HS-5 (cell line): Measurements from ENCODE around the gene C21orf91.
"Not testable (repeated sequence)": the region's sequence is repeated elsewhere in the genome, so short reads cannot be mapped to it uniquely, and the experiment has no call there.

ENCODE experiments used
- DNase-seq: peaks from one replicate; pipeline ENCODE4 v3.0.0-alpha.2; 2012; ENCODE audit warnings: low read depth

C21orf91 gene

DNA sequence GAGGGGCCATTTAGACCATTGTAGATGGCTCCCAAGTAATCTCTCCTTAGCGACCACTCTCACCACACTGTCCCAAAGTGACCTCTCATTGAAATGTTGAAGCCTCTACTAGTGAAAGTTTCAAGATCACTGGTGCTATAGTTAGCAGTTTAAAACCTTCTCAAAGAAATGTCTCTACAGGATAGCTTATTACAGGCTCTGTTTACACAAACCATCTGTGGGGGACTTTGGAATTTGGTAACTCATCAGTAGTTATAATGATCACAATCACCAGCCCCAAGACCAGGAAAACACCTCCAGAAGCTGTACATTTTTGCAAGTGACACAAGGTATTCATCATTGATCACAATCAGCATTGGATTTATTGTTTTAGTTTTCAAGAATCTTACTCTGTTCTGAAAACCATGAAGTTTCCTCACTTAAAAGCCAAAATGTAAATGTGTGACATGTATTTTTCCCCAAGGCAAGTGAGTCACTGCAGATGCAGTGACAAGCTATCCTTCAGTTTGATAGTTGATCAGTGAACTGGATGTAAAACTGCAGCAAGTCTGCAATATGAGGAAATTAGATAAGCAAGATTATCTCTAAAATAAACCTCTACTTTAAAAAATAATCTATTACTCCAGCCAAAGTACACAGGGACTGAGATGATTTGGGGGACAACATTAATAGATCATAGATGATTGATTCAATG is 41.9 kb downstream of the C21orf91 start:
- no peak for DNase-seq

- no peak for DNase-seq
Measured at GRCh38 chr21:17775431-17776126, 43.6 kb downstream of the C21orf91 start.

DNA sequence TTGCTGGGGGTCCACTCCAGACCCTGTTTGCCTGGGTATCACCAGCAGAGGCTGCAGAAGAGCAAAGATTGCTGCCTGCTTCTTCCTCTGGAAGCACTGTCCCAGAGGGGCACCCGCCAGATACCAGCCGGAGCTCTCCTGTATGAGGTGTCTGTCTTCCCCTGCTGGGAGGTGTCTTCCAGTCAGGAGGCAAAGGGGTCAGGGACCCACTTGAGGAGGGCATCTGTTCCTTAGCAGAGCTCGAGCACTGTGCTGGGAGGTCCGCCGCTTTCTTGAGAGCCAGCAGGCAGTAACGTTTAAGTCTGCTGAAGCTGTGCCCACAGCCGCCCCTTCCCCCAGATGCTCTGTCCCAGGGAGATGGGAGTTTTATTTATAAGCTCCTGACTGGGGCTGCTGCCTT is 44.1 kb downstream of the C21orf91 start:
- DNase-seq, result not testable (repeated sequence)

DNA sequence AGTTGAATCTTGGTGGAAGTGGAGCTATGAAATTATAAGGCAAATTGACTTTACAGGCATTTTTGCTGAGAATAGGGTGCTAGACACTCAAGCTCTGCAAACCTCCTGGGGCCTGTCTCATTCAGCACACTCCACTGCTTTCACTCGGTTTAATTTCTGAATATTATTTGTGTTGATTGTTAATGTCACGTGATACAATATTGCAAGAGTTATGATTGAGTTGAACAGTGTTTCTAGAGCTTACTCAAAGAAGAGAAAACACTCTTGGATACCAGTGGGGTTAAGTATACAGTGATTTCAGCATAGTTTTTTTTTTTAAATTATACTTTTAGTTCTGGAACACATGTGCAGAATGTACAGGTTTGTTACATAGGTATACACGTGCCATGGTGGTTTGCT is 49.7 kb downstream of the C21orf91 start:
- no peak for DNase-seq

- peak; percentile 34 for DNase-seq
Measured at GRCh38 chr21:17768840-17769446, 50.2 kb downstream of the C21orf91 start.

GRCh38 chr21:17765207-17765606 is 53.9 kb downstream of the C21orf91 start:
- no peak for DNase-seq

- no peak for DNase-seq
Measured at GRCh38 chr21:17763288-17764037, 55.7 kb downstream of the C21orf91 start.

GRCh38 chr21:17759511-17760178 is 59.5 kb downstream of the C21orf91 start:
- DNase-seq, result no peak

GRCh38 chr21:17758683-17759082 is 60.5 kb downstream of the C21orf91 start:
- DNase-seq, result no peak

DNA sequence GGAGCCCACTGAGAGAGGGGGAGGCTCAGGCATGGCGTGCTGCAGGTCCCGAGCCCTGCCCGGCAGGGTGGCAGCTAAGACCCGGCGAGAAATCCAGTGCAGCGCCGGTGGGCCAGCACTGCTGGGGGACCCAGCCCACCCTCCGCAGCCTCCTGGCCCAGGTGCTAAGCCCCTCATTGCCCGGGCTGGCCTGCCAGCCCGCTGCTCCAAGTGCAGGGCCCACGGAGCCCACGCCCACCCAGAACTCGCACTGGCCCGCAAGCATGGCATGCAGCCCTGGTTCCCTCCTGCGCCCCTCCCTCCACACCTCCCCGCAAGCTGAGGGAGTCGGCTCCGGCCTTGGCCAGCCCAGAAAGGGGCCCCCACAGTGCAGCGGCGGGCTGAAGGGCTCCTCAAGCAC is 61.5 kb downstream of the C21orf91 start:
- DNase-seq, result no peak

- DNase-seq, result no peak
Measured at GRCh38 chr21:17753736-17754135, 65.4 kb downstream of the C21orf91 start.

- no peak for DNase-seq
Measured at GRCh38 chr21:17752171-17752570, 67.0 kb downstream of the C21orf91 start.

DNA sequence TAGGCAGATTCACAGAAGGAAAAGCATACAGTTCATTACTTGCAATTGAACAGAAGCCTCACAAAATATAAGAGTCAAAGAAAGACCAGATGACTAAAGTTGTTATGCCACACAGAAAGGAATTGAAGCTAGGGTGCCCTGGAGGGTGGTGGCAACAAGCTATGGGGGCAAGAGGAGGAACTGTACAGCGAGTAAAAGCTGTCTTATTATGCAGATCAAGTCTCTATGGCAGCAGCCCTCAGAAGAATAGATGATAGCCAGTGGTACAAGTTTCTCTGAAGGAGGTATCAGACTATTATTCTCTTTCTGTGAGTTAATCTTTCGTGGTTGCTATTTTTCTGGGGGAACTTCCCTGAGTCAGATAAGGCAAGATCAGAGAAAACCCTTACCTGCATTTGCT is 72.2 kb downstream of the C21orf91 start:
- no peak for DNase-seq

GRCh38 chr21:17745086-17745485 is 74.1 kb downstream of the C21orf91 start:
- no peak for DNase-seq

DNA sequence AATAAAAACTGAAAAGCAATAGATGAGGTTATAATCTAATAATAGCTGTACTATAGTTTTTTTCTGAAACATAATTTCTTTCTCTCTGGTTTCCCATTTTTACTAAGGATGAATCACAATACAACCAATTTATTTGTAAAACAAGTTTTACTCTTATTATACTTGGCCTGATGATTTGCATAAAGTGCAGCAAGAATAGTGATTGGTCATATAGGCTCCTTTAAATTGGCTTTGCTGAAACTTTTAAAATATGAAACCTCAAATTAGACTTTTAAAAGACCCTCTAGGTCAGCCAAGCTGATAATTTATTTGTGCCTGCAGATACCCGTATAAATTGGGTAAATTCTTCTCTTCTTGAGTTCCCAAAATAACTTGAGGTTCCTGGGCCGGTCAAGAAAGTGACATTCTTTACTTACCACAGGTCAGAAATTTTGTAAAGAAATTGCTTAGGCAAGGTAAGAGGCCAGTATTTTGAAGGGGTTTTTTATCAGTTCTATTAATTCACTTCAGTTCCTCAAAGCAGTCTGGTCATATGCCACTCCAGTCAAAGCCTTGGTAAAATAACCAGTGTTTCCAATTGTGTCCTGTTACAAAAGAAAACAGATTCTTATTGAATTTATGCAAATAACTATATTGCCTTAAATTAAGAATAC is 76.1 kb downstream of the C21orf91 start:
- DNase-seq, result no peak

DNA sequence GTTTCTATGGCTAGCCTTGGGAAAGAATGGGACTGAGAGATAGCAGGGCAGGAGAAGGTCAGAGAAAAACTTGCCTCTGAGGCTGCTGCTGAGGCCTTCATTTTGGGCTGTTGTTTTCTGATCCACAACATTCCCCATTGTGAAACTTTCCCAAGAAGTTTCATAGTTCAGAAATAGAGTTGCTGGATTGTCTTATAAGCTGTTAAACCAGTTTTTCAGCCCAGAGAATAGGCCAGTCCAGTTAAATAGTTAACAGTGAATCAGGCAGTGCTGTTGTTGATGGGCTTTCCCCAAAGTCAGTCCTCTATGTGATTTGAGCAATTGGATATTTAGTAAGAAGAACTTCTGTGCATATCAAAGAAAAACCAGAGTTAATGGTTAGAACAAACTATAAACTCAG is 77.0 kb downstream of the C21orf91 start:
- DNase-seq, result no peak
